ENCODE results near the gene MED31.

- TF ChIP-seq CTCF (IDR thresholded peaks at IDR 0.05; ENCODE audit: poor library complexity) = no peak
- no peak for TF ChIP-seq EZH2 (IDR thresholded peaks at IDR 0.05; ENCODE audit: borderline replicate concordance)
- TF ChIP-seq EZH2phosphoT487 (IDR thresholded peaks at IDR 0.05; ENCODE audit: low read depth, severe bottlenecking, unreplicated experiment) = no peak
Measured at GRCh38 chr17:6627019-6627418, 24.4 kb downstream of the MED31 start.
